Tibial artery (tissue), 4 donors: Measurements from ENCODE around the gene DTWD1.
"Not testable (repeated sequence)": the region's sequence is repeated elsewhere in the genome, so short reads cannot be mapped to it uniquely, and the experiment has no call there.

Source experiments
- DNase-seq, 2 donors: peaks; one replicate each; pipeline ENCODE4 v3.0.0-alpha.2; 2019
- H3K27ac ChIP-seq, 2 donors: fragments of 200-600 bp; sonication (generic) in 1 of 2; 1 replicate in 1 of 2; 2 replicates in 1 of 2; pipeline ENCODE4 v1.5.1; 2018 to 2019; ENCODE audit warnings: mild to moderate bottlenecking in 1 of 2
- H3K27me3 ChIP-seq, 2 donors: fragments of 200-600 bp; sonication (generic) in 1 of 2; one replicate each; pipeline versions ENCODE4 v1.5.1 to v1.6.0; 2016 to 2019
- H3K36me3 ChIP-seq, 3 donors: fragments of 200-600 bp; sonication (generic) in 2 of 3; one replicate each; pipeline ENCODE4 v1.5.1; 2016 to 2019; ENCODE audit warnings: mild to moderate bottlenecking in 2 of 3
- H3K4me1 ChIP-seq, 4 donors: fragments of 200-600 bp; sonication (generic) in 2 of 4; 1 replicate in 3 of 4; 2 replicates in 1 of 4; pipeline ENCODE4 v1.5.1; 2016 to 2019
- H3K4me3 ChIP-seq, 2 donors: fragments of 200-600 bp; sonication (generic) in 1 of 2; 1 replicate in 1 of 2; 2 replicates in 1 of 2; pipeline ENCODE4 v1.5.1; 2018 to 2019; ENCODE audit warnings: mild to moderate bottlenecking in 2 of 2
- H3K9me3 ChIP-seq, 3 donors: fragments of 200-600 bp; sonication (generic) in 1 of 3; one replicate each; pipeline ENCODE4 v1.5.1; 2016 to 2019
- CTCF ChIP-seq, 2 experiments: fragments of 200-600 bp in 1 of 2; fragments of 450-650 bp in 1 of 2; IDR thresholded peaks; one replicate each; pipeline ENCODE4 v1.5.1; 2017 to 2019; ENCODE audit warnings: antibody characterized with exemption in 2 of 2, mild to moderate bottlenecking in 1 of 2, moderate library complexity in 1 of 2
- intact Hi-C: fragments of 100-400 bp; cut with DNase I; formaldehyde crosslinking; loops from one replicate; pipeline ENCODE4 v1.15.0; 2023; ENCODE audit warnings: low total_unique reads

The DTWD1 gene

GRCh38 chr15:49664716-49665115, 43.9 kb downstream of the DTWD1 start:
- intact Hi-C loops = no loop called here
- H3K36me3 ChIP-seq = no peaks in the 10 kb centered on the region
- H3K27ac ChIP-seq = no peak overlapping the region
- no peak overlapping the region for H3K4me3 ChIP-seq
- H3K27me3 ChIP-seq = no peaks in the 10 kb centered on the region
- no peak for TF ChIP-seq CTCF (IDR thresholded peaks at IDR 0.05)
- H3K9me3 ChIP-seq = no peaks in the 10 kb centered on the region
- no peak for DNase-seq
- H3K4me1 ChIP-seq = no peaks in the 10 kb centered on the region

- H3K4me1 ChIP-seq, intact Hi-C loops, DNase-seq, H3K4me3 ChIP-seq, H3K27me3 ChIP-seq, H3K9me3 ChIP-seq, H3K27ac ChIP-seq, H3K36me3 ChIP-seq: not testable (repeated sequence)
Measured at GRCh38 chr15:49666486-49666885, 45.6 kb downstream of the DTWD1 start.

GRCh38 chr15:49669288-49669687, 48.4 kb downstream of the DTWD1 start:
- DNase-seq = no peak
- H3K36me3 ChIP-seq = no peaks in the 10 kb centered on the region
- peaks cover 0 to 8% (median 0%) of the 10 kb centered on the region in 4 donors for H3K4me1 ChIP-seq
- no peak overlapping the region for H3K27ac ChIP-seq
- H3K9me3 ChIP-seq = no peaks in the 10 kb centered on the region
- H3K27me3 ChIP-seq = no peaks in the 10 kb centered on the region
- intact Hi-C loops = no loop called here
- TF ChIP-seq CTCF (IDR thresholded peaks at IDR 0.05) = no peak
- no peak overlapping the region for H3K4me3 ChIP-seq

- no peak for TF ChIP-seq CTCF (IDR thresholded peaks at IDR 0.05)
- no peaks in the 10 kb centered on the region for H3K9me3 ChIP-seq
- no peaks in the 10 kb centered on the region for H3K36me3 ChIP-seq
- peaks cover 0 to 28% (median 0%) of the 10 kb centered on the region in 4 donors for H3K4me1 ChIP-seq
- no peak for DNase-seq
- H3K27ac ChIP-seq = no peak overlapping the region
- H3K27me3 ChIP-seq = no peaks in the 10 kb centered on the region
- H3K4me3 ChIP-seq = no peak overlapping the region
- intact Hi-C loops = no loop called here
Measured at GRCh38 chr15:49673861-49674260, 53.0 kb downstream of the DTWD1 start.

- H3K27me3 ChIP-seq = no peaks in the 10 kb centered on the region
- H3K36me3 ChIP-seq = no peaks in the 10 kb centered on the region
- no peaks in the 10 kb centered on the region for H3K9me3 ChIP-seq
- TF ChIP-seq CTCF (IDR thresholded peaks at IDR 0.05) = no peak
- H3K4me3 ChIP-seq = no peak overlapping the region
- intact Hi-C loops = no loop called here
- H3K27ac ChIP-seq = peak overlapping the region in 1 of 2 donors; percentile 3
- peaks cover 0 to 32% (median 0%) of the 10 kb centered on the region in 4 donors for H3K4me1 ChIP-seq
- DNase-seq = no peak
Measured at GRCh38 chr15:49674370-49674769, 53.5 kb downstream of the DTWD1 start.

- Histone ChIP-seq H3K4me1 (peaks cover 0 to 32% (median 0%) of the 10 kb centered on the region in 4 donors), H3K36me3 (no peaks in the 10 kb centered on the region), H3K27me3 (no peaks in the 10 kb centered on the region), H3K9me3 (no peaks in the 10 kb centered on the region), H3K27ac (peak overlapping the region in 1 of 2 donors; percentile 3), H3K4me3 (no peak overlapping the region)
- intact Hi-C loops = no loop called here
- DNase-seq = no peak
- TF ChIP-seq CTCF (IDR thresholded peaks at IDR 0.05) = no peak
Measured at GRCh38 chr15:49675041-49675440, 54.2 kb downstream of the DTWD1 start.
